GM21825 (cell line): ENCODE results near the gene MRPL14.

Experiments
- ATAC-seq: cut with Tn5 transposase; IDR thresholded peaks from one replicate; pipeline ENCODE4 v1.9.1; 2021; ENCODE audit warnings: mild to moderate bottlenecking, moderate library complexity; ENCODE audit not compliant: unreplicated experiment

Gene MRPL14

GRCh38 chr6:44067173-44068139 lies 59.8 kb downstream of the MRPL14 start:
- ATAC-seq = no peak

- ATAC-seq = no peak
Observed at GRCh38 chr6:44066394-44067172, 60.7 kb downstream of the MRPL14 start.

- ATAC-seq = no peak
Observed at GRCh38 chr6:44065443-44066140, 61.7 kb downstream of the MRPL14 start.

GRCh38 chr6:44064948-44065272 lies 62.3 kb downstream of the MRPL14 start:
- ATAC-seq = no peak

- ATAC-seq = no peak
Observed at GRCh38 chr6:44064089-44064947, 62.9 kb downstream of the MRPL14 start.

GRCh38 chr6:44063561-44064059 lies 63.6 kb downstream of the MRPL14 start:
- no peak for ATAC-seq
